Effector memory CD4-positive, alpha-beta T cell (primary cell): Measurements from ENCODE around the gene ZIC1.

Source experiments
- DNase-seq, 3 donors: peaks; one replicate each; pipeline ENCODE4 v3.0.0-alpha.2; 2020
- H3K27ac ChIP-seq: 2 replicates; pipeline ENCODE4 v1.7.0; 2013; ENCODE audit warnings: mild to moderate bottlenecking, low read length, moderate library complexity; ENCODE audit not compliant: insufficient read depth, poor library complexity, severe bottlenecking
- H3K27me3 ChIP-seq: replicated peaks from 2 replicates; pipeline ENCODE4 v1.7.0; 2013; ENCODE audit warnings: mild to moderate bottlenecking, low read length; ENCODE audit not compliant: insufficient read depth, control insufficient read depth, poor library complexity, severe bottlenecking
- H3K36me3 ChIP-seq: 2 replicates; pipeline ENCODE4 v1.7.0; 2013; ENCODE audit warnings: mild to moderate bottlenecking, low read length, moderate library complexity; ENCODE audit not compliant: control insufficient read depth, insufficient read depth
- H3K4me1 ChIP-seq: 2 replicates; pipeline ENCODE4 v1.7.0; 2013; ENCODE audit warnings: low read length, mild to moderate bottlenecking; ENCODE audit not compliant: control insufficient read depth, insufficient read depth, poor library complexity, severe bottlenecking
- H3K4me3 ChIP-seq: 2 replicates; pipeline ENCODE4 v1.7.0; 2013; ENCODE audit warnings: low read length, low read depth, mild to moderate bottlenecking; ENCODE audit not compliant: insufficient read depth, poor library complexity, severe bottlenecking
- H3K9me3 ChIP-seq: 2 replicates; pipeline ENCODE4 v1.7.0; 2013; ENCODE audit warnings: mild to moderate bottlenecking, low read length, moderate library complexity; ENCODE audit not compliant: control insufficient read depth

ZIC1 gene

DNA sequence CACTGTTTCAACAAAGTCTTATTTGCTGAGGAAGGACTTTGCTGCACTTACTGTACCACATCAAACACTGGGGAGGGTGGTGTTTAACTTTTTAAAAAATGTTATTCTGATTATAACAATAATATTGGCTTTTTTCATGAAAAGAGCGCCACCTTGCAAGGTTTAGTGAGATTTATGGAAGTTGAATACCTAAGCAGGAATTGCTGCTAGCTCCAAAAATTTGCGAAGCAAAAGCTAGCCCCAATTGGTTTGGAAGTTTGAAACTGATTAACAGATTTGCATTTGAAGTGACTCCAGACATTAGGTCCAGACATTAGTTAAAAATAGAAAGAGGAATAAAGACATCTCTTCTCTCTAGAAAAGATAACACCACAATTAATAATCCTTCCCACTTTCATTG is 6.7 kb downstream of the ZIC1 start:
- H3K27me3 ChIP-seq, result peaks cover 42% of the 10 kb centered on the region
- H3K9me3 ChIP-seq, result no peaks in the 10 kb centered on the region
- H3K4me1 ChIP-seq, result peaks cover 4% of the 10 kb centered on the region
- DNase-seq, result no peak
- H3K4me3 ChIP-seq, result no peak overlapping the region
- H3K36me3 ChIP-seq, result no peaks in the 10 kb centered on the region
- H3K27ac ChIP-seq, result no peak overlapping the region

- H3K27ac ChIP-seq, result no peak overlapping the region
- peaks cover 2% of the 10 kb centered on the region for H3K4me1 ChIP-seq
- no peaks in the 10 kb centered on the region for H3K9me3 ChIP-seq
- no peak overlapping the region for H3K4me3 ChIP-seq
- no peak for DNase-seq
- peaks cover 39% of the 10 kb centered on the region for H3K27me3 ChIP-seq
- no peaks in the 10 kb centered on the region for H3K36me3 ChIP-seq
Observed at GRCh38 chr3:147416931-147417330, 7.8 kb downstream of the ZIC1 start.

GRCh38 chr3:147417551-147418295 is 8.6 kb downstream of the ZIC1 start:
- no peak overlapping the region for H3K4me3 ChIP-seq
- H3K4me1 ChIP-seq, result peaks cover 2% of the 10 kb centered on the region
- no peaks in the 10 kb centered on the region for H3K36me3 ChIP-seq
- H3K27ac ChIP-seq, result no peak overlapping the region
- no peaks in the 10 kb centered on the region for H3K9me3 ChIP-seq
- no peak for DNase-seq
- H3K27me3 ChIP-seq, result peaks cover 39% of the 10 kb centered on the region

- Histone ChIP-seq H3K27me3 (peaks cover 38% of the 10 kb centered on the region), H3K9me3 (no peaks in the 10 kb centered on the region), H3K27ac (no peak overlapping the region), H3K36me3 (no peaks in the 10 kb centered on the region), H3K4me3 (no peak overlapping the region), H3K4me1 (no peaks in the 10 kb centered on the region)
- no peak for DNase-seq
Observed at GRCh38 chr3:147418371-147418781, 9.2 kb downstream of the ZIC1 start.

- no peaks in the 10 kb centered on the region for H3K36me3 ChIP-seq
- H3K9me3 ChIP-seq, result no peaks in the 10 kb centered on the region
- no peak for DNase-seq
- peaks cover 40% of the 10 kb centered on the region for H3K27me3 ChIP-seq
- no peak overlapping the region for H3K4me3 ChIP-seq
- no peak overlapping the region for H3K27ac ChIP-seq
- no peaks in the 10 kb centered on the region for H3K4me1 ChIP-seq
Observed at GRCh38 chr3:147418808-147419701, 9.9 kb downstream of the ZIC1 start.

DNA sequence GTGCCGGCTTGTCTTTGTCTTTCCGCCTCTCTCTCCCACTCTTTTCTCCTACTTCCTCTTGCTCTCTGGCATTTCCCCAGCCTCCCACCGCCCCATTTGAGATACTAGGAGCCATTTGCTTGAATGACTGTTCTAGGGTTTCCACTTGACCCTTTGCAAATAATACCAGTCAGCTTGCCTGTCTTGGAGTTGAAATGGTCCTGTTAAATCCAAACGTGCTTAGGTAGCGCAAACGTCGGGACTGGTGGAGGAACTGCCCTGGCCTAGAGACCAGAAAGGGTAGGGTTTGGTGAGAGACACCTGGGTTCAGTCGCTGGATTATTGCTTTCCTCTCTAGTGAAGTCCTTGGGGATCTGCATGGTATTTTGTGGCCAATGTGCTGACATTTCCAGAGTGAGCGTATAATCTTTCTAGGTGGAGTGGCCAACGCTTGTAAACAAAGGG is 10.6 kb downstream of the ZIC1 start:
- peaks cover 38% of the 10 kb centered on the region for H3K27me3 ChIP-seq
- H3K27ac ChIP-seq, result no peak overlapping the region
- no peak overlapping the region for H3K4me3 ChIP-seq
- no peaks in the 10 kb centered on the region for H3K9me3 ChIP-seq
- no peaks in the 10 kb centered on the region for H3K4me1 ChIP-seq
- no peak for DNase-seq
- no peaks in the 10 kb centered on the region for H3K36me3 ChIP-seq

- H3K9me3 ChIP-seq, result no peaks in the 10 kb centered on the region
- H3K27ac ChIP-seq, result no peak overlapping the region
- H3K36me3 ChIP-seq, result no peaks in the 10 kb centered on the region
- H3K4me3 ChIP-seq, result no peak overlapping the region
- H3K27me3 ChIP-seq, result peaks cover 33% of the 10 kb centered on the region
- DNase-seq, result no peak
- H3K4me1 ChIP-seq, result no peaks in the 10 kb centered on the region
Observed at GRCh38 chr3:147420353-147421183, 11.4 kb downstream of the ZIC1 start.

DNA sequence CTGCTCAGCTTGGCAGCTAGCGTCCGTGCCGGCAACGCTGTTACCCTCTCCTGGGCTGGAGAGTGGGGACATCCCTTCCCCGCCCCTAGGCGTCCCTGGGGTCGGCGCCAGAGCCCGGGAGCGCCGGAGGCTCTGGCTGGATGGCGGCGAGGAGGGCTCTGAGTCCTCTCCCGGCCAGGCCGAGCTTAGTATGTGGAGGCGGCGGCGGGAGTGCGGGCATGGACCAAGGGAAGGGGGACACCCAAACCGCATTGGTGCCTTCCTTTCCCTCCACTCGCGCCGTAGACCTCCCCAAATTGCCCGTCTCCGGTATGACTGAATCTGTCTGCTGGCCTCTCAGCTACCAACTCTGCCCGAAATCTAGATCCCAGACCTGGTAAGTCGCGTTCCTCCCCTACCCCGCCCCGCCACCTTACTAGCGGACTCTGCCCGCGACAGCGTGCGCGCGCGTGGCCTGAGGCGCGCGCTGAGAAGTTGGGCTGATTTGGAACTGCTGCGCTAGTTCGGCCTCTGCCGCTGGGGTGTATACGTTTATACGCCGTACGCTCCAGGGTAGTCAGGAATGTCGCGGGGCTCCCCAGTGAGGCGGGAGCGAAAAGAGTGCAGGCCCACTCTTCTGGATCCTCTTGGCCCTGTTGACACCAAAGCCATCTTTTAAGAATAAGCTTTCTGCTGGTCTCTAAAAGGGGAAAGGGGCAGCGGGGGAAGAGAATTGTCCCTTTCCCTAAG is 12.2 kb downstream of the ZIC1 start:
- H3K27ac ChIP-seq, result no peak overlapping the region
- no peaks in the 10 kb centered on the region for H3K36me3 ChIP-seq
- no peaks in the 10 kb centered on the region for H3K4me1 ChIP-seq
- no peaks in the 10 kb centered on the region for H3K9me3 ChIP-seq
- H3K4me3 ChIP-seq, result no peak overlapping the region
- DNase-seq, result no peak
- peaks cover 33% of the 10 kb centered on the region for H3K27me3 ChIP-seq

GRCh38 chr3:147422196-147422595 is 13.0 kb downstream of the ZIC1 start:
- Histone ChIP-seq H3K27me3 (peaks cover 33% of the 10 kb centered on the region), H3K4me3 (no peak overlapping the region), H3K9me3 (no peaks in the 10 kb centered on the region), H3K27ac (no peak overlapping the region), H3K4me1 (no peaks in the 10 kb centered on the region), H3K36me3 (no peaks in the 10 kb centered on the region)
- DNase-seq, result no peak
